Measurements from ENCODE around the gene SPIN2A. TPM values are rescaled to one million over a fixed set of nuclear protein-coding genes. Genes with fewer than 3 reads are reported as not detected.
"Not testable (repeated sequence)": the region's sequence is repeated elsewhere in the genome, so short reads cannot be mapped to it uniquely, and the experiment has no call there.

The SPIN2A gene
- polyA plus RNA-seq, result 1 to 10 TPM in 1 of 4 donors, under 1 TPM in 1, not detected in 2; 0.12 to 1.8 TPM
- long read RNA-seq, donor 1, partial matches to known transcripts, result 25 of 28 reads
- long read RNA-seq, donor 1, other reads (novel, unspliced or antisense), result 0 of 28 reads
- long read RNA-seq, donor 2, result 0 reads
- long read RNA-seq, donor 3, partial matches to known transcripts, result 0 of 2 reads
- long read RNA-seq, donor 3, other reads (novel, unspliced or antisense), result 0 of 2 reads
- long read RNA-seq, donor 4, result 0 reads
- long read RNA-seq, donor 5, partial matches to known transcripts, result 0 of 2 reads
- long read RNA-seq, donor 5, other reads (novel, unspliced or antisense), result 0 of 2 reads
- long read RNA-seq, donor 6, result 0 reads
- long read RNA-seq, donor 7, result 0 reads
- long read RNA-seq, donor 8, partial matches to known transcripts, result 0 of 1 reads
- long read RNA-seq, donor 8, other reads (novel, unspliced or antisense), result 0 of 1 reads
- long read RNA-seq, donor 9, result 0 reads
- long read RNA-seq, donor 10, partial matches to known transcripts, result 0 of 5 reads
- long read RNA-seq, donor 10, other reads (novel, unspliced or antisense), result 0 of 5 reads

DNA sequence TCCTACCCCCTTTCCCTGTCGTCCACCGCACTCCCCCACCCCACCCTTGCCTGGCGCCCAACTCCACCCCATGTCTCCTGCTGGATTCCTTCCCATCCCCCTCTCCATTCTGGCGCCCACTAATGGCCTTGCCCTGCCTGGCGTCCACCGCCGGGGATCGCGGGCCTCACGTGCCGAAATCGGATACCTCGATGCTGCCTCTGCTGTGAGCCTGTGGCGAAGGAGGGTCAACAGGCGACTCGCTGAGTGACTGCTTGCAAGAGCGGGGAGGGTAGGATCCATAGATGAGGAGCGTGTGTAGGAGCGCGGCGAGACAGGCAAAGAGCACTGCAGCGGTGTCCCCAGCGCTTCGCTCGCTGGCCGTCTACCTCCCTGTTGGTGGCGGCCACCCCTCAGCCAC lies at the start of gene SPIN2A:
Gene SPIN2A (minus strand): TSS at position 325 of the 400 bp plus-strand sequence. CDS start 800 bp downstream, outside the sequence.
- H3K36me3 ChIP-seq (ENCODE audit: control insufficient read depth in 3 of 3, insufficient read depth in 2 of 3, low read depth in 1 of 3, low read length in 3 of 3); H3K27me3 ChIP-seq (ENCODE audit: control insufficient read depth in 3 of 3, insufficient read depth in 3 of 3, low read length in 3 of 3); DNase-seq; H3K9me3 ChIP-seq (ENCODE audit: control insufficient read depth in 2 of 2, insufficient read depth in 1 of 2, low read depth in 1 of 2, low read length in 1 of 2); H3K4me1 ChIP-seq (ENCODE audit: control insufficient read depth in 3 of 3, insufficient read depth in 2 of 3, low read depth in 1 of 3, low read length in 2 of 3); FAIRE-seq; H3K27ac ChIP-seq (ENCODE audit: low read depth in 1 of 3, low read length in 2 of 3): not testable (repeated sequence)
- H3K4me3 ChIP-seq (ENCODE audit: low read depth in 1 of 3, low read length in 3 of 3), result peak within 1 kb of the TSS in 1 of 3 donors; percentile 35
- WGBS, 3 donors, result 36 to 67% (median 50%) methylated on average over 18 to 27 of the region's 27 CpGs

DNA sequence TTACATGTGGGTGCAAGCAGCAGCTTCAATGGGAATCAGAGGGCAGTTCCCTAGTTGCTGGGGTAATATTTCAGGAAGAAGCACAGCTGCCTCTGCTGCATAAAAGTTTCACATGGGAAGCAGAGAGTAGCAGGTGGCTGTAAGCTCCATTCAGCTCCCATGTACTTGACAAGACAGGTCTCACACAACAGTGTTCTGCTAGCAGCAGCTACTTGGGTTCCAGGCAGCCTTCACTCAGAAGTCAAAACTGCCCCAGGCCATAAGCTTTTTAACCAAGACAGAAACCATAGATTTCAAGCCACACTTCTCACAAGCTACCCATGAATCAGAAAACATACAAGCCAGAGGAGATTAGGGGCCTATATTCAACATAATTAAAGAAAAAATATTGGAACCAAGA lies 41.4 kb upstream of the SPIN2A start:
- no peak for DNase-seq
- Histone ChIP-seq H3K27me3 (ENCODE audit: control insufficient read depth in 3 of 3, insufficient read depth in 3 of 3, low read length in 3 of 3) (no peaks in the 10 kb centered on the region), H3K4me1 (ENCODE audit: control insufficient read depth in 3 of 3, insufficient read depth in 2 of 3, low read depth in 1 of 3, low read length in 2 of 3) (no peaks in the 10 kb centered on the region), H3K27ac (ENCODE audit: low read depth in 1 of 3, low read length in 2 of 3) (no peak overlapping the region), H3K9me3 (ENCODE audit: control insufficient read depth in 2 of 2, insufficient read depth in 1 of 2, low read depth in 1 of 2, low read length in 1 of 2) (no peaks in the 10 kb centered on the region), H3K4me3 (ENCODE audit: low read depth in 1 of 3, low read length in 3 of 3) (no peak overlapping the region), H3K36me3 (ENCODE audit: control insufficient read depth in 3 of 3, insufficient read depth in 2 of 3, low read depth in 1 of 3, low read length in 3 of 3) (no peaks in the 10 kb centered on the region)
- no peak for FAIRE-seq

DNA sequence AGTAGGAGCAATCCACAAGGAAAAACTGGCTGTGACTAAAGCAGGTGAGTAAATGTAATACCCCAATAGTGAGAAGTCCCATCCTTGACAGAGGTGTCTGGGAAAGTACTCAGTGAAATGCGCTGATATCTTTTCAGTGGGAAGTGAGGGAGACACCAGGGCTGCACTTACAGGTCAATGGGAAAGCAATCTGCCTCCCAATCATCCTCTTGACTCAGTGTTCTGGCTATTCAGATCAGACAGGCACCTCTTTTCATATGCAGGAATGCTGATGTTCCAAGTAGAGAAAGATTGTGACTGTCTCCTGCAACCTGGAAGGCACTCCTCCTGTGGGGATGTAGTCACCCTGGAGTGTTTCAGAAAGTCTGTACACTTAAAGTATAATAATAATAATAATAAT lies 39.9 kb upstream of the SPIN2A start:
- no peaks in the 10 kb centered on the region for H3K4me1 ChIP-seq (ENCODE audit: control insufficient read depth in 3 of 3, insufficient read depth in 2 of 3, low read depth in 1 of 3, low read length in 2 of 3)
- no peak overlapping the region for H3K4me3 ChIP-seq (ENCODE audit: low read depth in 1 of 3, low read length in 3 of 3)
- H3K27me3 ChIP-seq (ENCODE audit: control insufficient read depth in 3 of 3, insufficient read depth in 3 of 3, low read length in 3 of 3), result no peaks in the 10 kb centered on the region
- no peaks in the 10 kb centered on the region for H3K36me3 ChIP-seq (ENCODE audit: control insufficient read depth in 3 of 3, insufficient read depth in 2 of 3, low read depth in 1 of 3, low read length in 3 of 3)
- 39 to 63% (median 60%) methylated on average over 1 of the region's 1 CpG for WGBS, 3 donors
- H3K27ac ChIP-seq (ENCODE audit: low read depth in 1 of 3, low read length in 2 of 3), result no peak overlapping the region
- DNase-seq (no peak), FAIRE-seq (no peak)
- no peaks in the 10 kb centered on the region for H3K9me3 ChIP-seq (ENCODE audit: control insufficient read depth in 2 of 2, insufficient read depth in 1 of 2, low read depth in 1 of 2, low read length in 1 of 2)

DNA sequence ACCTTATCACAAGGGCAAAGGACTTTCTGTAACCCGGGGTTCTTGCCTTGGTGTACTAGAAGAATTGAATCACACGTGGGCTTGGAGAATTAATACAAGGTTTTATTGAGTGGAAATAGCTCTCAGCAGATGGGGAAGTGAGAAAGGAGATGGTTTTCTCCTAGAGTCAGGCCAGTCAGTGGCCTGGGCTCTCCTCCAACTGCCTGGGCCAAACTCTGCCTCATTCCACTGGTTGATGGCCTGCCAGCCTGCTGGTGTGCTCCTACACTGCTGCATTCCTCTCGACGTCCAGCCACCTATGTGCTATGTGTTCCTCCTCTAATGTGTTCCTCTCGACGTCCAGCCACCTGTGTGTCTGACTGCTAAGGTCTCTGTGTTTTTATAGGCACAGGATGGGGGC lies 35.3 kb upstream of the SPIN2A start:
- Histone ChIP-seq H3K36me3 (ENCODE audit: control insufficient read depth in 3 of 3, insufficient read depth in 2 of 3, low read depth in 1 of 3, low read length in 3 of 3) (no peaks in the 10 kb centered on the region), H3K4me1 (ENCODE audit: control insufficient read depth in 3 of 3, insufficient read depth in 2 of 3, low read depth in 1 of 3, low read length in 2 of 3) (no peaks in the 10 kb centered on the region), H3K27me3 (ENCODE audit: control insufficient read depth in 3 of 3, insufficient read depth in 3 of 3, low read length in 3 of 3) (no peaks in the 10 kb centered on the region), H3K9me3 (ENCODE audit: control insufficient read depth in 2 of 2, insufficient read depth in 1 of 2, low read depth in 1 of 2, low read length in 1 of 2) (no peaks in the 10 kb centered on the region), H3K27ac (ENCODE audit: low read depth in 1 of 3, low read length in 2 of 3) (no peak overlapping the region), H3K4me3 (ENCODE audit: low read depth in 1 of 3, low read length in 3 of 3) (no peak overlapping the region)
- 45 to 88% (median 77%) methylated on average over 5 to 6 of the region's 6 CpGs for WGBS, 3 donors
- DNase-seq (no peak), FAIRE-seq (no peak)

DNA sequence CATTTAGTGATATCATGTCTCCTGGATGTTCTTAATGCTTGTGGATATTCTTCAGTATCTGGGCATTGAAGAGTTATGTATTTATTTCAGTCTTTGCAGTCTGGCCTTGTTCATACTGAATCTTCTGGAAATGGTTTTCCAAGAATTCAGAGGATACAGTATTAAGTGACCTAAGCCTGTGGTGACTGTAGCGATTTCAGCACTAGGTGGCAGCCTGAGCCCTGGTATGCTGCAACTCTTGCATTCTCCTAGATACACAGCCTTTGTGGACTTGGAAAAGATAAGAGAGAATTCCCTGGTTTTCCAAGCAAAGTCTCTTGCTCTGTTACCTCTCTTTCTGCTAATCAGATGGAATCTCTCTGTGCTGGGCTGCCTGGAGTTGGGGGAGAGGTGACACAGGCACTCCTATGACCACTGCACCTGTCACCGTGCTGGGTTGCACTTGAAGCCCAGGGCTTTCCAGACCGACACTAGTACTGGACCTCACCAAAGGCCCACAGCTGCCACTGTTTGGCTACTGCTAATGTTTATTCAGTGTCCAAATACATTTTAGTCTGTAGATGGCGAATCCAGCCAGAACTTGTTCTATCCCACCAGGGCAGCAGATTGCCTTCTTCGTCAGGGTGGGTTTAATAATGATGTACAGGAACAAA lies 19.3 kb upstream of the SPIN2A start:
- DNase-seq, result peak in 1 of 2 donors; percentile 26
- Histone ChIP-seq H3K9me3 (ENCODE audit: control insufficient read depth in 2 of 2, insufficient read depth in 1 of 2, low read depth in 1 of 2, low read length in 1 of 2) (no peaks in the 10 kb centered on the region), H3K27me3 (ENCODE audit: control insufficient read depth in 3 of 3, insufficient read depth in 3 of 3, low read length in 3 of 3) (no peaks in the 10 kb centered on the region), H3K4me1 (ENCODE audit: control insufficient read depth in 3 of 3, insufficient read depth in 2 of 3, low read depth in 1 of 3, low read length in 2 of 3) (no peaks in the 10 kb centered on the region), H3K36me3 (ENCODE audit: control insufficient read depth in 3 of 3, insufficient read depth in 2 of 3, low read depth in 1 of 3, low read length in 3 of 3) (no peaks in the 10 kb centered on the region), H3K4me3 (ENCODE audit: low read depth in 1 of 3, low read length in 3 of 3) (no peak overlapping the region), H3K27ac (ENCODE audit: low read depth in 1 of 3, low read length in 2 of 3) (no peak overlapping the region)
- FAIRE-seq, result no peak
- WGBS, 3 donors, result 72 to 87% (median 87%) methylated on average over 5 of the region's 5 CpGs

DNA sequence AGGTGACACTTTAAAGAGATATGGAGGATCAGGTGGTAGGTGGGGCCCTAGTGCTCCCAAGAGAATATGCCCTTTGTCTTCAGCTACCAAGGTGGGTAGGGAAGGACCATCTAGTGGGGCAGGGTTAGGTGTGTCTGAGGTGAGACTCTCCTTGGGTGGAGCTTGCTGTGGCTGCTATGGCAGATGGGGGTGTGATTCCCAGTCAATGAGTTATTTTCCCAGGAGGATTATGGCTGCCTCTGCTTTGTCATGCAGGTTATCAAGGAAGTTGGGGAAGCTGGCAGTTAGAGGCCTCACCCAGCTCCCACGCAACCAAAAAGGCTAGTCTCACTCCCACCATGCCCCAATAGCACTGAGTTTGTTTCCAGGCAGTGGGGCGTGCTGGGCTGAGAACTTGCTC lies 18.0 kb upstream of the SPIN2A start:
- Histone ChIP-seq H3K27me3 (ENCODE audit: control insufficient read depth in 3 of 3, insufficient read depth in 3 of 3, low read length in 3 of 3) (no peaks in the 10 kb centered on the region), H3K4me1 (ENCODE audit: control insufficient read depth in 3 of 3, insufficient read depth in 2 of 3, low read depth in 1 of 3, low read length in 2 of 3) (no peaks in the 10 kb centered on the region), H3K27ac (ENCODE audit: low read depth in 1 of 3, low read length in 2 of 3) (no peak overlapping the region), H3K9me3 (ENCODE audit: control insufficient read depth in 2 of 2, insufficient read depth in 1 of 2, low read depth in 1 of 2, low read length in 1 of 2) (no peaks in the 10 kb centered on the region), H3K36me3 (ENCODE audit: control insufficient read depth in 3 of 3, insufficient read depth in 2 of 3, low read depth in 1 of 3, low read length in 3 of 3) (no peaks in the 10 kb centered on the region), H3K4me3 (ENCODE audit: low read depth in 1 of 3, low read length in 3 of 3) (no peak overlapping the region)
- FAIRE-seq (no peak), DNase-seq (peak in 1 of 2 donors; percentile 0)
- WGBS, 3 donors, result 75 to 100% (median 89%) methylated on average over 2 of the region's 2 CpGs

DNA sequence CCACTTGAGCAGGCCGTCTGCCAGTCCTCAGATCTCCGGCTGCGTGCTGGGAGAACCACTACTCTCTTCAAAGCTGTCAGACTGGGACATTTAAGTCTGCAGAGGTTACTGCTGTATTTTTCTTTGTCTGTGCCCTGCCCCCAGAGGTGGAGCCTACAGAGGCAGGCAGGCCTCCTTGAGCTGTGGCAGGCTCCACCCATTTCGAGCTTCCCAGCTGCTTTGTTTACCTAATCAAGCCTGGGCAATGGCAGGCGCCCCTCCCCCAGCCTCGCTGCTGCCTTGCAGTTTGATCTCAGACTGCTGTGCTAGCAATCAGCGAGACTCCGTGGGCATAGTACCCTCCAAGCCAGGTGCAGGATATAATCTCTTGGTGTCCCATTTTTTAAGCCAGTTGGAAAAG lies 15.0 kb upstream of the SPIN2A start:
- H3K4me3 ChIP-seq (ENCODE audit: low read depth in 1 of 3, low read length in 3 of 3); DNase-seq; H3K27me3 ChIP-seq (ENCODE audit: control insufficient read depth in 3 of 3, insufficient read depth in 3 of 3, low read length in 3 of 3); H3K9me3 ChIP-seq (ENCODE audit: control insufficient read depth in 2 of 2, insufficient read depth in 1 of 2, low read depth in 1 of 2, low read length in 1 of 2); H3K4me1 ChIP-seq (ENCODE audit: control insufficient read depth in 3 of 3, insufficient read depth in 2 of 3, low read depth in 1 of 3, low read length in 2 of 3); H3K36me3 ChIP-seq (ENCODE audit: control insufficient read depth in 3 of 3, insufficient read depth in 2 of 3, low read depth in 1 of 3, low read length in 3 of 3); H3K27ac ChIP-seq (ENCODE audit: low read depth in 1 of 3, low read length in 2 of 3); FAIRE-seq: not testable (repeated sequence)
- WGBS, 3 donors, result 83 to 91% (median 84%) methylated on average over 4 to 8 of the region's 8 CpGs

DNA sequence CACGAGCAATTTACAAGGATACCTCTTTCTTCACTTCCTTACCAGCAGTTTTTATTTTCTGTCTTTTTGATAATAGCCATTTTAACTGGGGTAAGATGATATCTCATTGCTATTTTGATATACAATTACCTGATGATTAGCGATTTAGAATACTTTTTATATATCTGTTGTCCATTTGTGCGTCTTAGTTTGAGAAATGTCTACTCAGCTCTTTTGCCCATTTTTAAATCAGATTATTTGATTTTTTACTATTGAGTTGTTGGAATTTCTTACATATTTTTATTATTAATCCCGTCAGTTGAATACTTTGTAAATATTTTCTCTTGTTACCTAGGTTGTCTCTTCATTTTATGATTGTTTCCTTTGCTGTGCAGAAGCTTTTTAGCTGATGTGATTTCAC lies 1.5 kb upstream of the SPIN2A start:
- Histone ChIP-seq H3K27ac (ENCODE audit: low read depth in 1 of 3, low read length in 2 of 3) (no peak overlapping the region), H3K9me3 (ENCODE audit: control insufficient read depth in 2 of 2, insufficient read depth in 1 of 2, low read depth in 1 of 2, low read length in 1 of 2) (no peaks in the 10 kb centered on the region), H3K4me3 (ENCODE audit: low read depth in 1 of 3, low read length in 3 of 3) (no peak overlapping the region), H3K4me1 (ENCODE audit: control insufficient read depth in 3 of 3, insufficient read depth in 2 of 3, low read depth in 1 of 3, low read length in 2 of 3) (no peaks in the 10 kb centered on the region), H3K27me3 (ENCODE audit: control insufficient read depth in 3 of 3, insufficient read depth in 3 of 3, low read length in 3 of 3) (no peaks in the 10 kb centered on the region), H3K36me3 (ENCODE audit: control insufficient read depth in 3 of 3, insufficient read depth in 2 of 3, low read depth in 1 of 3, low read length in 3 of 3) (no peaks in the 10 kb centered on the region)
- WGBS, 3 donors, result 70 to 92% (median 89%) methylated on average over 4 of the region's 4 CpGs
- FAIRE-seq, result no peak
- no peak for DNase-seq
